ENCODE data around the gene DNAJC11.
"Not testable (repeated sequence)": the region's sequence is repeated elsewhere in the genome, so short reads cannot be mapped to it uniquely, and the experiment has no call there.

Gene DNAJC11

GRCh38 chr1:6701437-6702153, at the start of gene DNAJC11:
Gene DNAJC11 (minus strand): TSS chr1:6701816. CDS start chr1:6701800, 16 bp downstream.
- ATAC-seq (peak; percentile 97), DNase-seq (peak; percentile 92)
- peak within 1 kb of the TSS; percentile 93 for H3K27ac Mint-ChIP-seq
- no peaks in the 10 kb centered on the region for H3K9me3 Mint-ChIP-seq
- peak within 1 kb of the TSS; percentile 90 for H3K4me3 Mint-ChIP-seq
- H3K4me1 Mint-ChIP-seq, result peaks cover 31% of the 10 kb centered on the region
- H3K36me3 Mint-ChIP-seq (ENCODE audit: low read depth), result peaks cover 6% of the 10 kb centered on the region
- no peaks in the 10 kb centered on the region for H3K27me3 Mint-ChIP-seq

- Mint-ChIP-seq H3K4me3 (no peak overlapping the region), H3K27ac (no peak overlapping the region), H3K36me3 (ENCODE audit: low read depth) (no peaks in the 10 kb centered on the region), H3K9me3 (no peaks in the 10 kb centered on the region), H3K27me3 (peaks cover 31% of the 10 kb centered on the region), H3K4me1 (no peaks in the 10 kb centered on the region)
- DNase-seq (no peak), ATAC-seq (no peak)
Measured at GRCh38 chr1:6750490-6750889, 48.9 kb upstream of the DNAJC11 start.

GRCh38 chr1:6747674-6748073, 46.1 kb upstream of the DNAJC11 start:
- H3K4me1 Mint-ChIP-seq, result peaks cover 18% of the 10 kb centered on the region
- no peak overlapping the region for H3K27ac Mint-ChIP-seq
- no peaks in the 10 kb centered on the region for H3K9me3 Mint-ChIP-seq
- no peak for DNase-seq
- H3K36me3 Mint-ChIP-seq (ENCODE audit: low read depth), result no peaks in the 10 kb centered on the region
- H3K27me3 Mint-ChIP-seq, result peaks cover 22% of the 10 kb centered on the region
- no peak overlapping the region for H3K4me3 Mint-ChIP-seq
- no peak for ATAC-seq

- ATAC-seq, result peak; percentile 66
- peak; percentile 25 for DNase-seq
- no peak overlapping the region for H3K27ac Mint-ChIP-seq
Measured at GRCh38 chr1:6745073-6745472, 43.5 kb upstream of the DNAJC11 start.

GRCh38 chr1:6743189-6744101, 41.8 kb upstream of the DNAJC11 start:
- Mint-ChIP-seq H3K4me1 (peaks cover 18% of the 10 kb centered on the region), H3K36me3 (ENCODE audit: low read depth) (no peaks in the 10 kb centered on the region), H3K9me3 (no peaks in the 10 kb centered on the region), H3K27me3 (peaks cover 11% of the 10 kb centered on the region), H3K4me3 (no peak overlapping the region), H3K27ac (no peak overlapping the region)
- peak; percentile 8 for ATAC-seq
- peak; percentile 15 for DNase-seq

More at GRCh38 chr1:6745073-6745472, 43.5 kb upstream of the DNAJC11 start:
- Mint-ChIP-seq H3K36me3 (ENCODE audit: low read depth) (no peaks in the 10 kb centered on the region), H3K4me1 (peaks cover 18% of the 10 kb centered on the region), H3K4me3 (no peak overlapping the region), H3K9me3 (no peaks in the 10 kb centered on the region), H3K27me3 (peaks cover 18% of the 10 kb centered on the region)

- not testable (repeated sequence) for DNase-seq; H3K36me3 Mint-ChIP-seq (ENCODE audit: low read depth); H3K4me3 Mint-ChIP-seq; H3K9me3 Mint-ChIP-seq; H3K27me3 Mint-ChIP-seq; ATAC-seq; H3K27ac Mint-ChIP-seq
- H3K4me1 Mint-ChIP-seq, result peaks cover 18% of the 10 kb centered on the region
Measured at GRCh38 chr1:6742676-6743188, 41.1 kb upstream of the DNAJC11 start.

- Mint-ChIP-seq H3K4me3 (no peak overlapping the region), H3K4me1 (peaks cover 21% of the 10 kb centered on the region), H3K27me3 (no peaks in the 10 kb centered on the region), H3K9me3 (no peaks in the 10 kb centered on the region), H3K36me3 (ENCODE audit: low read depth) (no peaks in the 10 kb centered on the region), H3K27ac (no peak overlapping the region)
- ATAC-seq (no peak), DNase-seq (no peak)
Measured at GRCh38 chr1:6738987-6739676, 37.5 kb upstream of the DNAJC11 start.

- no peak for ATAC-seq
- no peak overlapping the region for H3K27ac Mint-ChIP-seq
- peaks cover 7% of the 10 kb centered on the region for H3K27me3 Mint-ChIP-seq
- H3K36me3 Mint-ChIP-seq (ENCODE audit: low read depth), result no peaks in the 10 kb centered on the region
- no peaks in the 10 kb centered on the region for H3K9me3 Mint-ChIP-seq
- DNase-seq, result no peak
- H3K4me3 Mint-ChIP-seq, result no peak overlapping the region
- peaks cover 9% of the 10 kb centered on the region for H3K4me1 Mint-ChIP-seq
Measured at GRCh38 chr1:6732942-6733341, 31.3 kb upstream of the DNAJC11 start.

- no peak overlapping the region for H3K4me3 Mint-ChIP-seq
- H3K36me3 Mint-ChIP-seq (ENCODE audit: low read depth), result no peaks in the 10 kb centered on the region
- peaks cover 9% of the 10 kb centered on the region for H3K27me3 Mint-ChIP-seq
- H3K4me1 Mint-ChIP-seq, result peaks cover 9% of the 10 kb centered on the region
- H3K9me3 Mint-ChIP-seq, result no peaks in the 10 kb centered on the region
- no peak for ATAC-seq
- no peak overlapping the region for H3K27ac Mint-ChIP-seq
- no peak for DNase-seq
Measured at GRCh38 chr1:6731905-6732304, 30.3 kb upstream of the DNAJC11 start.

- H3K4me3 Mint-ChIP-seq, result no peak overlapping the region
- ATAC-seq (no peak), DNase-seq (no peak)
- H3K9me3 Mint-ChIP-seq, result no peaks in the 10 kb centered on the region
- no peaks in the 10 kb centered on the region for H3K36me3 Mint-ChIP-seq (ENCODE audit: low read depth)
- H3K4me1 Mint-ChIP-seq, result peaks cover 9% of the 10 kb centered on the region
- H3K27me3 Mint-ChIP-seq, result peaks cover 11% of the 10 kb centered on the region
- H3K27ac Mint-ChIP-seq, result no peak overlapping the region
Measured at GRCh38 chr1:6730880-6731279, 29.3 kb upstream of the DNAJC11 start.

- Mint-ChIP-seq H3K4me1 (peaks cover 9% of the 10 kb centered on the region), H3K36me3 (ENCODE audit: low read depth) (no peaks in the 10 kb centered on the region), H3K27ac (no peak overlapping the region), H3K9me3 (no peaks in the 10 kb centered on the region), H3K27me3 (peaks cover 11% of the 10 kb centered on the region), H3K4me3 (no peak overlapping the region)
- ATAC-seq, result no peak
- no peak for DNase-seq
Measured at GRCh38 chr1:6730473-6730872, 28.9 kb upstream of the DNAJC11 start.

- Mint-ChIP-seq H3K27ac (no peak overlapping the region), H3K36me3 (ENCODE audit: low read depth) (no peaks in the 10 kb centered on the region), H3K4me1 (no peaks in the 10 kb centered on the region), H3K4me3 (no peak overlapping the region), H3K27me3 (peaks cover 13% of the 10 kb centered on the region), H3K9me3 (no peaks in the 10 kb centered on the region)
- peak; percentile 70 for DNase-seq
- no peak for ATAC-seq
Measured at GRCh38 chr1:6727535-6727934, 25.9 kb upstream of the DNAJC11 start.

GRCh38 chr1:6726253-6726652, 24.6 kb upstream of the DNAJC11 start:
- Mint-ChIP-seq H3K36me3 (ENCODE audit: low read depth) (no peaks in the 10 kb centered on the region), H3K4me3 (no peak overlapping the region)
- no peak for ATAC-seq

GRCh38 chr1:6724517-6725141, 23.0 kb upstream of the DNAJC11 start:
- Mint-ChIP-seq H3K36me3 (ENCODE audit: low read depth) (no peaks in the 10 kb centered on the region), H3K9me3 (no peaks in the 10 kb centered on the region), H3K4me1 (no peaks in the 10 kb centered on the region), H3K27me3 (peaks cover 6% of the 10 kb centered on the region), H3K27ac (no peak overlapping the region), H3K4me3 (no peak overlapping the region)
- DNase-seq (no peak), ATAC-seq (no peak)

More at GRCh38 chr1:6726253-6726652, 24.6 kb upstream of the DNAJC11 start:
- H3K4me1 Mint-ChIP-seq, result no peaks in the 10 kb centered on the region
- DNase-seq, result no peak
- H3K9me3 Mint-ChIP-seq, result no peaks in the 10 kb centered on the region
- peaks cover 13% of the 10 kb centered on the region for H3K27me3 Mint-ChIP-seq
- H3K27ac Mint-ChIP-seq, result no peak overlapping the region
